Loucy (cell line): ENCODE results near the gene ZNF354C.
"Not testable (repeated sequence)": the region's sequence is repeated elsewhere in the genome, so short reads cannot be mapped to it uniquely, and the experiment has no call there.

Source experiments
- H2AFZ ChIP-seq: fragments of 200-600 bp; sonication (generic); 2 replicates; pipeline ENCODE4 v1.6.0; 2016; ENCODE audit warnings: antibody characterized with exemption, mild to moderate bottlenecking, low read length, moderate library complexity
- H3F3A ChIP-seq: fragments of 200-600 bp; 2 replicates; pipeline ENCODE4 v1.6.0; 2016; ENCODE audit warnings: antibody characterized with exemption, low read depth, mild to moderate bottlenecking
- H3K27me3 ChIP-seq: fragments of 200-600 bp; sonication (generic); 2 replicates; pipeline ENCODE4 v1.6.1; 2014; ENCODE audit warnings: low read length, mild to moderate bottlenecking; ENCODE audit not compliant: insufficient read depth, poor library complexity, severe bottlenecking
- H3K36me3 ChIP-seq: fragments of 200-600 bp; sonication (generic); 2 replicates; pipeline ENCODE4 v1.6.1; 2016; ENCODE audit warnings: low read length; ENCODE audit not compliant: insufficient read depth
- H3K4me1 ChIP-seq: fragments of 200-600 bp; sonication (generic); 2 replicates; pipeline ENCODE4 v1.5.1; 2014; ENCODE audit warnings: low read length, mild to moderate bottlenecking; ENCODE audit not compliant: insufficient read depth, poor library complexity, severe bottlenecking
- H3K4me2 ChIP-seq: fragments of 200-600 bp; sonication (generic); 2 replicates; pipeline ENCODE4 v1.6.0; 2014; ENCODE audit warnings: antibody characterized with exemption, low read length, low read depth, mild to moderate bottlenecking; ENCODE audit not compliant: poor library complexity, severe bottlenecking
- H3K4me3 ChIP-seq: fragments of 200-600 bp; sonication (generic); 2 replicates; pipeline ENCODE4 v1.5.1; 2014; ENCODE audit warnings: low read length, mild to moderate bottlenecking, mixed read lengths; ENCODE audit not compliant: poor library complexity, severe bottlenecking
- H3K79me2 ChIP-seq: fragments of 200-600 bp; sonication (generic); 2 replicates; pipeline ENCODE4 v1.6.1; 2014; ENCODE audit warnings: low read length; ENCODE audit not compliant: insufficient read depth
- H3K9ac ChIP-seq: fragments of 200-600 bp; sonication (generic); 2 replicates; pipeline ENCODE4 v1.6.0; 2014; ENCODE audit warnings: mild to moderate bottlenecking, low read depth, low read length, moderate library complexity; ENCODE audit not compliant: poor library complexity, severe bottlenecking
- H3K9me2 ChIP-seq: fragments of 200-600 bp; sonication (generic); replicated peaks from 2 replicates; pipeline ENCODE4 v1.6.1; 2016; ENCODE audit warnings: low read depth, low read length, mixed read lengths
- H3K9me3 ChIP-seq: fragments of 200-600 bp; sonication (generic); 2 replicates; pipeline ENCODE4 v1.6.1; 2014; ENCODE audit warnings: mild to moderate bottlenecking, antibody characterized with exemption, low read length, low read depth; ENCODE audit not compliant: insufficient read depth
- H4K20me1 ChIP-seq: fragments of 200-600 bp; sonication (generic); 2 replicates; pipeline ENCODE4 v1.6.0; 2014; ENCODE audit warnings: antibody characterized with exemption, low read length, mild to moderate bottlenecking; ENCODE audit not compliant: insufficient read depth, poor library complexity, severe bottlenecking
- EZH2phosphoT487 ChIP-seq: fragments of 200-600 bp; IDR thresholded peaks from 2 replicates; pipeline ENCODE4 v1.6.1; 2018; ENCODE audit warnings: antibody characterized with exemption, mild to moderate bottlenecking, moderate library complexity, borderline replicate concordance
- TF ChIP-seq, protein P1 (sequence below): fragments of 200-600 bp; sonication (generic); conservative IDR thresholded peaks from 2 replicates; pipeline ENCODE4 v1.5.1; 2014; ENCODE audit warnings: mild to moderate bottlenecking, antibody characterized with exemption, low read length

ZNF354C gene

DNA sequence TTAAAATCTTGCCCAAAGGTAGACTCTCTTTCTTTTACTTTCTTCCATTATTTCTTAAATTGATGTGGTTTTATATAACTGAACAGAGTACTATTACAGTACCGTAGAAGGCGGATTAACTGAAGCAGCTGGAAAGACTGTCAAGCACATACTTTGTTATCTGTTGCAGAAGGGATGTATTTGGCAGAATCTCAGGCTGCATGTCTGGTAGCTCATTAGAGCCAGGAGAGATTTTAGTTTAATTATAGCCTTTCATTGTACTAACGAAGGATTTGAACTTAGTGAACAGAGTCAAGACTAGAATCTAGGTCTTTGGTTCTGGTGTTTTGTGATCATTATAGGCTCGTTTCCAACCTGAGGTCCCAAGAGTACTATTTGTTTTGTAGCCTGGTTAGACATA, 20.6 kb downstream of the ZNF354C start:
- Histone ChIP-seq H3K36me3 (no peaks in the 10 kb centered on the region), H3K27me3 (no peaks in the 10 kb centered on the region), H2AFZ (no peak overlapping the region), H3K4me3 (no peak overlapping the region), H3F3A (no peaks in the 10 kb centered on the region), H3K9me2 (no peaks in the 10 kb centered on the region), H3K4me1 (no peaks in the 10 kb centered on the region), H3K9me3 (no peaks in the 10 kb centered on the region; the same call in 1 of the 2 replicates), H3K4me2 (no peak overlapping the region), H3K79me2 (no peaks in the 10 kb centered on the region), H4K20me1 (no peaks in the 10 kb centered on the region), H3K9ac (no peak overlapping the region)
- TF ChIP-seq, protein P1, sequence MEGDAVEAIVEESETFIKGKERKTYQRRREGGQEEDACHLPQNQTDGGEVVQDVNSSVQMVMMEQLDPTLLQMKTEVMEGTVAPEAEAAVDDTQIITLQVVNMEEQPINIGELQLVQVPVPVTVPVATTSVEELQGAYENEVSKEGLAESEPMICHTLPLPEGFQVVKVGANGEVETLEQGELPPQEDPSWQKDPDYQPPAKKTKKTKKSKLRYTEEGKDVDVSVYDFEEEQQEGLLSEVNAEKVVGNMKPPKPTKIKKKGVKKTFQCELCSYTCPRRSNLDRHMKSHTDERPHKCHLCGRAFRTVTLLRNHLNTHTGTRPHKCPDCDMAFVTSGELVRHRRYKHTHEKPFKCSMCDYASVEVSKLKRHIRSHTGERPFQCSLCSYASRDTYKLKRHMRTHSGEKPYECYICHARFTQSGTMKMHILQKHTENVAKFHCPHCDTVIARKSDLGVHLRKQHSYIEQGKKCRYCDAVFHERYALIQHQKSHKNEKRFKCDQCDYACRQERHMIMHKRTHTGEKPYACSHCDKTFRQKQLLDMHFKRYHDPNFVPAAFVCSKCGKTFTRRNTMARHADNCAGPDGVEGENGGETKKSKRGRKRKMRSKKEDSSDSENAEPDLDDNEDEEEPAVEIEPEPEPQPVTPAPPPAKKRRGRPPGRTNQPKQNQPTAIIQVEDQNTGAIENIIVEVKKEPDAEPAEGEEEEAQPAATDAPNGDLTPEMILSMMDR: no peak
- TF ChIP-seq EZH2phosphoT487: no peak

DNA sequence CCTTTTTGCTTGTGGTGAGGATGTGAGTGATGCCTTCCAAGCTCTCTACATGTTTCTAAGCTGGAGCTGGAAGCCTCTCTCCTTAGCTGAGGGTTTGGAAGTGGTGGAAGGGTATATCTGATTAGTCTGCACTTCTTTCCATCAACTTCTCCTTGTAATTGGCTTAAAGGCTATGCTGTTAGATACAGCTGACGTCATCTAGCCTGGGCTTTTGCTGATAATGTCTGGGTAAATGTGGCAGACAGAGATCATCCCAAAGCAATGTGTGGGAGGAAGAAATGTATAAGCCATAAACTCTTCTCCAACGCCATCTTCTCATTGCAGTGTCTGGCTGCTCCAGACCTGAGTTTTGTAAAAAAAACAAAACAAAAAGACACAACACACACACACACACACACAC, 29.3 kb downstream of the ZNF354C start:
- Histone ChIP-seq H3K79me2 (no peaks in the 10 kb centered on the region), H3K4me1 (no peaks in the 10 kb centered on the region), H3K4me3 (no peak overlapping the region), H3K27me3 (no peaks in the 10 kb centered on the region), H3K9me3 (no peaks in the 10 kb centered on the region), H3K9me2 (no peaks in the 10 kb centered on the region), H3F3A (no peaks in the 10 kb centered on the region), H3K36me3 (no peaks in the 10 kb centered on the region), H2AFZ (no peak overlapping the region), H4K20me1 (no peaks in the 10 kb centered on the region), H3K4me2 (no peak overlapping the region), H3K9ac (no peak overlapping the region)
- TF ChIP-seq EZH2phosphoT487: no peak
- TF ChIP-seq, protein P1: no peak

DNA sequence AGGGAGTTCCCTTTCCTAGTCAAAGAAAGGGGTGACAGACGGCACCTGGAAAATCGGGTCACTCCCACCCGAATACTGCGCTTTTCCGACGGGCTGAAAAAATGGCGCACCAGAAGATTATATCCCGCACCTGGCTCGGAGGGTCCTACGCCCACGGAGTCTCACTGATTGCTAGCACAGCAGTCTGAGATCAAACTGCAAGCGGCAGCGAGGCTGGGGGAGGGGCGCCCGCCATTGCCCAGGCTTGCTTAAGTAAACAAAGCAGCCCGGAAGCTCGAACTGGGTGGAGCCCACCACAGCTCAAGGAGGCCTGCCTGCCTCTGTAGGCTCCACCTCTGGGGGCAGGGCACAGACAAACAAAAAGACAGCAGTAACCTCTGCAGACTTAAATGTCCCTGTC, 41.1 kb downstream of the ZNF354C start:
- not testable (repeated sequence) for H3K9ac ChIP-seq, H3K4me1 ChIP-seq, H3K79me2 ChIP-seq, H3K4me2 ChIP-seq, H3K36me3 ChIP-seq, H3K4me3 ChIP-seq, H3K9me2 ChIP-seq, H3F3A ChIP-seq, H4K20me1 ChIP-seq, H2AFZ ChIP-seq, H3K27me3 ChIP-seq, H3K9me3 ChIP-seq

DNA sequence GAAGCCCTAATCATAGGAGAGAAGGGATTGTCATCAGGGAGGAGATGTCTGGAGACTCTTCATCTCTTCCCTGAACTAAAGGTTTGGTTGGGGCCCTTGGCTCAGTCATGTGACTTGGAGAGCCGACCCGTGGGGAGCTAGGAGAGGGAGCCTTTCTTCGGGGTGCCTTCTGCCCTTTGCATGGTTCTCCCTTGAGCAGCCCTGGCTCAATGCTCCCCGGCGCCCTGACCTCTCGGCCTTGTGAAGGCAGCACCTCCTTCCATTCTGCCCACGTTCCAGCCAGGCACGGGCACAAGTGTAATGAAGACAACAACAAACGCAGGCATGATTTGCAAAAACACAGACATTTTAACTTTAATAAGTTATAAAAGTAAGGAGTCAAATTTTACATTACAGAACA, 50.4 kb downstream of the ZNF354C start:
- H3K9ac ChIP-seq: no peak overlapping the region
- no peaks in the 10 kb centered on the region for H4K20me1 ChIP-seq
- no peaks in the 10 kb centered on the region for H3K4me1 ChIP-seq
- H3K79me2 ChIP-seq: no peaks in the 10 kb centered on the region
- H3K4me2 ChIP-seq: no peak overlapping the region
- H3F3A ChIP-seq: no peaks in the 10 kb centered on the region
- no peak overlapping the region for H3K4me3 ChIP-seq
- no peaks in the 10 kb centered on the region for H3K9me2 ChIP-seq
- no peak for TF ChIP-seq EZH2phosphoT487
- TF ChIP-seq, protein P1: no peak
- H3K36me3 ChIP-seq: no peaks in the 10 kb centered on the region
- H2AFZ ChIP-seq: no peak overlapping the region
- H3K27me3 ChIP-seq: no peaks in the 10 kb centered on the region
- H3K9me3 ChIP-seq: no peaks in the 10 kb centered on the region
